GM06990 (cell line): Measurements from ENCODE around the gene ORC5.
A peak's percentile ranks its signal among the peaks of the same experiment; 100 is the strongest.

Source experiments
- DNase-seq: peaks from one replicate; pipeline ENCODE4 v3.0.0-alpha.2; 2011; ENCODE audit not compliant: insufficient read length; ENCODE audit errors: extremely low read depth
- H3K27me3 ChIP-seq: replicated peaks from 2 replicates; pipeline ENCODE4 v1.6.0; 2011; ENCODE audit warnings: low read length; ENCODE audit not compliant: control insufficient read depth, insufficient read depth
- H3K36me3 ChIP-seq: 2 replicates; pipeline ENCODE4 v1.5.1; 2011; ENCODE audit warnings: low read length; ENCODE audit not compliant: control insufficient read depth, insufficient read depth
- H3K4me3 ChIP-seq: replicated peaks from 2 replicates; pipeline ENCODE4 v1.5.1; 2011; ENCODE audit warnings: low read depth, mild to moderate bottlenecking, control low read depth, low read length
- CTCF ChIP-seq: IDR thresholded peaks from 2 replicates; pipeline ENCODE4 v1.5.1; 2011; ENCODE audit warnings: low read length, control low read depth, mild to moderate bottlenecking, inconsistent platforms; ENCODE audit not compliant: insufficient read depth, poor library complexity, severe bottlenecking

ORC5 gene

GRCh38 chr7:104207348-104207730 lies 474 bp downstream of the ORC5 start:
- TF ChIP-seq CTCF, result no peak
- Histone ChIP-seq H3K4me3 (peak overlapping the region; percentile 87), H3K36me3 (peaks cover 5% of the 10 kb centered on the region), H3K27me3 (no peaks in the 10 kb centered on the region)
- peak; percentile 7 for DNase-seq

GRCh38 chr7:104206841-104207240 lies 972 bp downstream of the ORC5 start:
- no peak for TF ChIP-seq CTCF
- Histone ChIP-seq H3K4me3 (peak overlapping the region; percentile 87), H3K36me3 (peaks cover 8% of the 10 kb centered on the region), H3K27me3 (no peaks in the 10 kb centered on the region)
- no peak for DNase-seq

- no peak for DNase-seq
- Histone ChIP-seq H3K27me3 (no peaks in the 10 kb centered on the region), H3K36me3 (peaks cover 21% of the 10 kb centered on the region), H3K4me3 (no peak overlapping the region)
- no peak for TF ChIP-seq CTCF
Measured at GRCh38 chr7:104198673-104199278, 9.0 kb downstream of the ORC5 start.

DNA sequence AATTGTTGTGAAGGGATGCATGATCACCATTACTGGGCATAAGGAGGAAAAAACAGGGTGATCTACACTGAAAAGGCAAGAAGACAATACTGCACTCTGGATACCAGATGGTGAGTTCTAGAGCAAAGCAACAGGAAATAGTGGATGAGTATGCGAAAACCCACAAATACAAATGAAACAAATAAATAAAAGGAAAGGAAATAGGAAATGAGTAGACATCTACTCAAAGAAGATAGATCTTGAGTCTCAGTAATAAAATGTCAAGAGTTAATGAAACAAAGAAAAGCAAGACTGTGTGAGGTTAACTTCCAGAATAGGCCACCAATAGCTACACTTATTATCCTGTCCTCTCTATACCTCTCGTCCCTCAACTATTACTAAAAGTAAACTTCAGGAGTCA lies 11.7 kb downstream of the ORC5 start:
- DNase-seq, result no peak
- no peak for TF ChIP-seq CTCF
- H3K27me3 ChIP-seq, result no peaks in the 10 kb centered on the region
- H3K4me3 ChIP-seq, result no peak overlapping the region
- peaks cover 12% of the 10 kb centered on the region for H3K36me3 ChIP-seq

- peaks cover 3% of the 10 kb centered on the region for H3K36me3 ChIP-seq
- no peak for TF ChIP-seq CTCF
Measured at GRCh38 chr7:104192434-104192833, 15.4 kb downstream of the ORC5 start.

DNA sequence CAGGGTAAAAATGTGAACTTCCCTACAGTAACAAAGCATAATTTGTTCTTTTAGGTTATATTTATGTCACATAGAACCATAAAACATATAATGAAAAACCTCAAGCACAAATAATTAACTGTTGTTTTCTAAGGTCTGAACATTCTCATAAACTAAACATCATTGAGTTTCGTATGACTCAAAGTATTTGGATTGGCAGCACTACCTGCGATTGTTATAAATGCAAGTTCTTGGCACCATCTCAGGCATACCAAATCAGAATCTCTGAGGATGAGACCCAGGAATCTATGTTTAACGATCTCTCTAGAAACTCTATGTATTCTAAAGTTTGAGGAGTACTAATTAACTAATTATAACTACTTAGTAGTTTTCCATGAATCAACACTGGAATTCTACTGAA lies 22.5 kb downstream of the ORC5 start:
- no peaks in the 10 kb centered on the region for H3K27me3 ChIP-seq
- TF ChIP-seq CTCF, result no peak
- peaks cover 5% of the 10 kb centered on the region for H3K36me3 ChIP-seq
- no peak overlapping the region for H3K4me3 ChIP-seq
- no peak for DNase-seq

More at GRCh38 chr7:104192434-104192833, 15.4 kb downstream of the ORC5 start:
- Histone ChIP-seq H3K27me3 (no peaks in the 10 kb centered on the region), H3K4me3 (no peak overlapping the region)
- no peak for DNase-seq
